RCC 7860 (cell line): ENCODE results near the gene DNASE1L1.

Source experiments
- DNase-seq: peaks from one replicate; pipeline ENCODE4 v3.0.0-alpha.2; 2015; ENCODE audit warnings: low spot score
- FAIRE-seq: peaks from 2 replicates; lab custom pipeline; 2012; peaks lifted over from hg19 to GRCh38; lab: Jason Lieb, UNC

DNASE1L1 gene

GRCh38 chrX:154409222-154409871, at the start of gene DNASE1L1:
Gene DNASE1L1, minus strand, starts transcription at chrX:154409254. Its CDS starts 3,686 bp downstream, at chrX:154405568.
- FAIRE-seq (peak; percentile 93), DNase-seq (peak; percentile 84)

- DNase-seq (no peak), FAIRE-seq (no peak)
Measured at GRCh38 chrX:154458116-154458953, 49.3 kb upstream of the DNASE1L1 start, which contains the start of gene PLXNA3. Gene PLXNA3, plus strand, starts transcription at chrX:154458281. Its CDS starts 1,903 bp downstream, at chrX:154460184.

GRCh38 chrX:154457491-154458115, 48.5 kb upstream of the DNASE1L1 start:
- no peak for FAIRE-seq
- no peak for DNase-seq

GRCh38 chrX:154452823-154453222, 43.8 kb upstream of the DNASE1L1 start:
- FAIRE-seq (no peak), DNase-seq (no peak)

- FAIRE-seq (no peak), DNase-seq (no peak)
Measured at GRCh38 chrX:154450312-154450711, 41.3 kb upstream of the DNASE1L1 start.

GRCh38 chrX:154449618-154450017, 40.6 kb upstream of the DNASE1L1 start:
- DNase-seq (no peak), FAIRE-seq (no peak)

- FAIRE-seq, result no peak
Measured at GRCh38 chrX:154448484-154448883, 39.4 kb upstream of the DNASE1L1 start.

GRCh38 chrX:154446430-154446829, 37.4 kb upstream of the DNASE1L1 start:
- DNase-seq, result no peak
- FAIRE-seq, result no peak

More at GRCh38 chrX:154448484-154448883, 39.4 kb upstream of the DNASE1L1 start:
- DNase-seq, result no peak

GRCh38 chrX:154445776-154446175, 36.7 kb upstream of the DNASE1L1 start:
- DNase-seq, result no peak
- FAIRE-seq, result no peak

- FAIRE-seq (no peak), DNase-seq (no peak)
Measured at GRCh38 chrX:154444755-154445246, 35.7 kb upstream of the DNASE1L1 start.

GRCh38 chrX:154443992-154444754, 35.1 kb upstream of the DNASE1L1 start, which contains the start of gene FAM50A:
Gene FAM50A, plus strand, starts transcription at chrX:154444141. Its CDS starts 95 bp downstream, at chrX:154444236.
- FAIRE-seq, result no peak
- DNase-seq, result peak; percentile 20

GRCh38 chrX:154443479-154443910, 34.4 kb upstream of the DNASE1L1 start:
- FAIRE-seq (no peak), DNase-seq (no peak)

- FAIRE-seq (no peak), DNase-seq (no peak)
Measured at GRCh38 chrX:154441984-154442707, 33.1 kb upstream of the DNASE1L1 start.

- FAIRE-seq, result no peak
- no peak for DNase-seq
Measured at GRCh38 chrX:154441564-154441963, 32.5 kb upstream of the DNASE1L1 start.

- no peak for DNase-seq
- no peak for FAIRE-seq
Measured at GRCh38 chrX:154440623-154441357, 31.7 kb upstream of the DNASE1L1 start.

- DNase-seq (no peak), FAIRE-seq (no peak)
Measured at GRCh38 chrX:154439841-154440240, 30.8 kb upstream of the DNASE1L1 start.

GRCh38 chrX:154437971-154438893, 29.2 kb upstream of the DNASE1L1 start:
- DNase-seq, result no peak
- no peak for FAIRE-seq
